ENCODE measurements around the gene MROH9.

DNA sequence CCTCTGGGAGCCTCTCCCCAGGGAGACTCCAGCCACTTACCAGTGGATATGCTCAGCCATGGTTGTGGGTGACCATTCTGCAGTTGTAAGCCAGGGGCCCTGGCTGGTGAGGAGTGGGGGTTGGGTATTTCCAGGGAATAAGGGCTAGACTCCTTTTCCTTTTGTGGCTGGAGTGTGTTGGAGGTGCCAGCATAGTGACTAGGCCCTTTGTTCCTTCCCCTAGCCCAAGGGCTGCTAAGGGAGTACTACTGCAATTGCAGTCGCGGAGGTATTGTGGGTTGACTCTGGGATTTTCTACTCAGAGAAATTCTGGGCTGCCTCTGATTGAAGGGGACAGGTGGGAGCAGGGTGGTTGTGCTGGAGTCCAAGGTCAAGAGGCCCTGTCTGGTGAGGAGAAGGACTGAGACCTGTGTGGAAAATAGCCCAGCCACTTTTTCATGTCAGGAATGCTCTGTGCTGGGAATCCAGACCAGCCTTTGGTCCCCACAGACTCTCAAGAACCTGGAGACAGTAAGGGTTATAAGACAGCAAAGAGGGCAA, 43.1 kb downstream of the MROH9 start:
- no peak for TF ChIP-seq ZNF274 (IDR thresholded peaks at IDR 0.05; ENCODE audit: low read length)
- no peak for TF ChIP-seq ZNF274 (tag by site-specific recombination; IDR thresholded peaks at IDR 0.05; ENCODE audit: borderline replicate concordance)
- no peak for TF ChIP-seq ZNF266 (tag by site-specific recombination; IDR thresholded peaks at IDR 0.05; ENCODE audit: low read depth)
- TF ChIP-seq, protein P1, sequence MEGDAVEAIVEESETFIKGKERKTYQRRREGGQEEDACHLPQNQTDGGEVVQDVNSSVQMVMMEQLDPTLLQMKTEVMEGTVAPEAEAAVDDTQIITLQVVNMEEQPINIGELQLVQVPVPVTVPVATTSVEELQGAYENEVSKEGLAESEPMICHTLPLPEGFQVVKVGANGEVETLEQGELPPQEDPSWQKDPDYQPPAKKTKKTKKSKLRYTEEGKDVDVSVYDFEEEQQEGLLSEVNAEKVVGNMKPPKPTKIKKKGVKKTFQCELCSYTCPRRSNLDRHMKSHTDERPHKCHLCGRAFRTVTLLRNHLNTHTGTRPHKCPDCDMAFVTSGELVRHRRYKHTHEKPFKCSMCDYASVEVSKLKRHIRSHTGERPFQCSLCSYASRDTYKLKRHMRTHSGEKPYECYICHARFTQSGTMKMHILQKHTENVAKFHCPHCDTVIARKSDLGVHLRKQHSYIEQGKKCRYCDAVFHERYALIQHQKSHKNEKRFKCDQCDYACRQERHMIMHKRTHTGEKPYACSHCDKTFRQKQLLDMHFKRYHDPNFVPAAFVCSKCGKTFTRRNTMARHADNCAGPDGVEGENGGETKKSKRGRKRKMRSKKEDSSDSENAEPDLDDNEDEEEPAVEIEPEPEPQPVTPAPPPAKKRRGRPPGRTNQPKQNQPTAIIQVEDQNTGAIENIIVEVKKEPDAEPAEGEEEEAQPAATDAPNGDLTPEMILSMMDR (tag by site-specific recombination; IDR thresholded peaks at IDR 0.05), result no peak
- TF ChIP-seq ZNF112 (tag by site-specific recombination; IDR thresholded peaks at IDR 0.05), result no peak
- no peak for TF ChIP-seq ZFP37 (tag by site-specific recombination; IDR thresholded peaks at IDR 0.05)
- TF ChIP-seq, protein P2, sequence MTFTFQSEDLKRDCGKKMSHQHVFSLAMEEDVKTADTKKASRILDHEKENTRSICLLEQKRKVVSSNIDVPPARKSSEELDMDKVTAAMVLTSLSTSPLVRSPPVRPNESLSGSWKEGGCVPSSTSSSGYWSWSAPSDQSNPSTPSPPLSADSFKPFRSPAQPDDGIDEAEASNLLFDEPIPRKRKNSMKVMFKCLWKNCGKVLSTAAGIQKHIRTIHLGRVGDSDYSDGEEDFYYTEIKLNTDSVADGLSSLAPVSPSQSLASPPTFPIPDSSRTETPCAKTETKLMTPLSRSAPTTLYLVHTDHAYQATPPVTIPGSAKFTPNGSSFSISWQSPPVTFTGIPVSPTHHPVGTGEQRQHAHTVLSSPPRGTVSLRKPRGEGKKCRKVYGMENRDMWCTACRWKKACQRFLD (tag by site-specific recombination; IDR thresholded peaks at IDR 0.05), result no peak
- no peak for TF ChIP-seq ZIC2 (tag by site-specific recombination; IDR thresholded peaks at IDR 0.05)
- TF ChIP-seq ZBTB6 (tag by site-specific recombination; IDR thresholded peaks at IDR 0.05), result no peak
- TF ChIP-seq MEIS1 (CRISPR knock-in tag; IDR thresholded peaks at IDR 0.05; ENCODE audit: borderline replicate concordance), result no peak
- TF ChIP-seq ZNF558 (tag by site-specific recombination; IDR thresholded peaks at IDR 0.05), result no peak
- no peak for TF ChIP-seq ZNF146 (tag by site-specific recombination; IDR thresholded peaks at IDR 0.05)

Data from HEK293 (cell line).